Neuronal stem cell (in vitro differentiated cells): Measurements from ENCODE around the gene NELFE. TPM values are rescaled to one million over a fixed set of nuclear protein-coding genes. Genes with fewer than 3 reads are reported as not detected.

Experiments used
- DNase-seq: peaks from one replicate; pipeline ENCODE4 v3.0.0-alpha.2; 2013; ENCODE audit warnings: low spot score
- H2AFZ ChIP-seq: one replicate; pipeline ENCODE4 v1.6.1; 2013; ENCODE audit warnings: mild to moderate bottlenecking, low read length, inconsistent platforms
- H2AK5ac ChIP-seq: 2 replicates; pipeline ENCODE4 v1.6.1; 2013; ENCODE audit warnings: low read depth, mild to moderate bottlenecking, inconsistent platforms, low read length, moderate library complexity, mixed read lengths
- H2BK120ac ChIP-seq: 2 replicates; pipeline ENCODE4 v1.6.1; 2013; ENCODE audit warnings: low read depth, mild to moderate bottlenecking, inconsistent platforms, low read length, moderate library complexity, mixed read lengths
- H2BK12ac ChIP-seq: one replicate; pipeline ENCODE4 v1.6.1; 2013; ENCODE audit warnings: low read length, inconsistent platforms
- H2BK15ac ChIP-seq: 2 replicates; pipeline ENCODE4 v1.6.1; 2013; ENCODE audit warnings: mild to moderate bottlenecking, low read length, inconsistent platforms, mixed read lengths
- H2BK5ac ChIP-seq: one replicate; pipeline ENCODE4 v1.6.1; 2013; ENCODE audit warnings: inconsistent platforms, mild to moderate bottlenecking, low read length, moderate library complexity
- H3K14ac ChIP-seq: one replicate; pipeline ENCODE4 v1.6.1; 2013; ENCODE audit warnings: low read length, inconsistent platforms
- H3K18ac ChIP-seq: 2 replicates; pipeline ENCODE4 v1.6.1; 2013; ENCODE audit warnings: low read length, inconsistent platforms
- H3K23ac ChIP-seq: 2 replicates; pipeline ENCODE4 v1.6.1; 2013; ENCODE audit warnings: low read depth, mild to moderate bottlenecking, mixed read lengths, low read length, inconsistent platforms; ENCODE audit not compliant: poor library complexity
- H3K27ac ChIP-seq: replicated peaks from 3 replicates; pipeline ENCODE4 v1.5.1; 2013; ENCODE audit warnings: low read length, inconsistent platforms
- H3K27me3 ChIP-seq, 3 experiments: 2 replicates each; pipeline ENCODE4 v1.6.1; 2013; ENCODE audit warnings: low read length in 3 of 3, mild to moderate bottlenecking in 2 of 3, inconsistent platforms in 1 of 3, low read depth in 1 of 3, mixed read lengths in 1 of 3, moderate library complexity in 1 of 3; ENCODE audit not compliant: control insufficient read depth in 3 of 3, insufficient read depth in 3 of 3
- H3K36me3 ChIP-seq, 2 donors: replicated peaks in 1 of 2; 2 replicates each; pipeline ENCODE4 v1.6.1; 2013; ENCODE audit warnings: low read length in 2 of 2; ENCODE audit not compliant: control insufficient read depth in 2 of 2, insufficient read depth in 2 of 2
- H3K4ac ChIP-seq: 2 replicates; pipeline ENCODE4 v1.6.1; 2013; ENCODE audit warnings: inconsistent platforms, mild to moderate bottlenecking, low read length, moderate library complexity
- H3K4me1 ChIP-seq, 2 donors: 1 replicate in 1 of 2; 2 replicates in 1 of 2; pipeline ENCODE4 v1.6.1; 2013; ENCODE audit warnings: low read length in 2 of 2, low read depth in 1 of 2; ENCODE audit not compliant: control insufficient read depth in 2 of 2, insufficient read depth in 1 of 2
- H3K4me2 ChIP-seq: one replicate; pipeline ENCODE4 v1.6.1; 2013; ENCODE audit warnings: mild to moderate bottlenecking, low read length, inconsistent platforms; ENCODE audit not compliant: insufficient read depth, poor library complexity, severe bottlenecking
- H3K4me3 ChIP-seq, 2 donors: 2 replicates each; pipeline ENCODE4 v1.5.1; 2013; ENCODE audit warnings: low read length in 2 of 2, mild to moderate bottlenecking in 2 of 2, inconsistent platforms in 1 of 2, moderate library complexity in 1 of 2
- H3K79me1 ChIP-seq: one replicate; pipeline ENCODE4 v1.6.1; 2013; ENCODE audit warnings: low read depth, mild to moderate bottlenecking, inconsistent platforms, low read length, moderate library complexity
- H3K9ac ChIP-seq: one replicate; pipeline ENCODE4 v1.6.1; 2013; ENCODE audit warnings: mild to moderate bottlenecking, low read depth, low read length, inconsistent platforms; ENCODE audit not compliant: poor library complexity
- H3K9me3 ChIP-seq, 2 donors: replicated peaks in 1 of 2; 2 replicates each; pipeline versions ENCODE3 to v1.6.1; 2013; ENCODE audit warnings: low read length in 2 of 2, mild to moderate bottlenecking in 2 of 2, inconsistent platforms in 1 of 2, low read depth in 1 of 2, mixed read lengths in 1 of 2, moderate library complexity in 1 of 2; ENCODE audit not compliant: control insufficient read depth in 2 of 2, insufficient read depth in 1 of 2
- H4K8ac ChIP-seq: one replicate; pipeline ENCODE4 v1.6.1; 2013; ENCODE audit warnings: low read depth, mild to moderate bottlenecking, inconsistent platforms, low read length, moderate library complexity
- H4K91ac ChIP-seq: one replicate; pipeline ENCODE4 v1.6.1; 2013; ENCODE audit warnings: low read length, low read depth, mild to moderate bottlenecking, inconsistent platforms; ENCODE audit not compliant: poor library complexity
- WGBS, 2 donors: extraction: QIAGEN DNeasy Blood & Tissue Kit; methylation state at CpG; one replicate each; pipeline ENCODE4 v1.1.7; 2013; ENCODE audit warnings: missing lambda C conversion rate in 2 of 2, mixed read lengths in 1 of 2; ENCODE audit not compliant: insufficient read length in 2 of 2, insufficient replicate concordance in 1 of 2; ENCODE audit errors: extremely low coverage in 2 of 2; 5-methylcytosine and 5-hydroxymethylcytosine counted together
- small RNA-seq: library from polyadenylated mRNA; stranded (forward); fragments of <200 nt; extraction: miRNeasy Mini kit (QIAGEN cat#:217004); gene quantifications from one replicate; pipeline ENCODE3, GENCODE V24; 2013; ENCODE audit not compliant: insufficient read depth

The NELFE gene

DNA sequence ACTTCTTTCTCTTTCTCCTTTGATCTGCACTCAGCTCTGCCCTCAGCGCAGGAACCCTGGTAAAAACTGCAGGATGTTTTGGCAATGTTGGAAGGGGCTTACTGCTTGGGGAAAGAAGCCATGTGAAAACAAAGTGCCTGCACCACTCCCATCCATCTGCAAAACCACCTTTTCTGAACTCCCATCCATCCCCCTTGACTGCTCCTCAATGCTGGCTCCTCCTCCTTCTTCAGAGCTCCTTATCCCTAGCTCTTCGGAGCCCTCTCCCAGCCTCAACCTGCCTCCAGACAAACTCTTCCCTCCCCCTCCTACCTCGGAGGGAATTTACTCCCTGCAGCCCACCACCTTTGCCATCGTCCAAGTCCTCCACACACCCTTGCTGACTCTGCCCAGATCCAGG, 52.6 kb downstream of the NELFE start:
- no peak overlapping the region for H3K4me3 ChIP-seq
- peak overlapping the region; percentile 33 for H3K18ac ChIP-seq
- no peaks in the 10 kb centered on the region for H3K79me1 ChIP-seq
- H3K14ac ChIP-seq, result no peak overlapping the region
- no peaks in the 10 kb centered on the region for H3K9me3 ChIP-seq
- H2AK5ac ChIP-seq, result no peak overlapping the region
- no peak overlapping the region for H3K9ac ChIP-seq
- H2AFZ ChIP-seq, result peak overlapping the region; percentile 79
- H4K91ac ChIP-seq, result no peak overlapping the region
- DNase-seq, result no peak
- peaks cover 0 to 3% (median 0%) of the 10 kb centered on the region in 3 experiments for H3K27me3 ChIP-seq
- H2BK120ac ChIP-seq, result no peak overlapping the region
- H2BK12ac ChIP-seq, result no peak overlapping the region
- no CpG with 5 or more reads among the region's 4 CpGs for WGBS, 2 donors
- H3K4ac ChIP-seq, result no peak overlapping the region
- H3K4me1 ChIP-seq, result peaks cover 12% of the 10 kb centered on the region in 2 donors
- no peak overlapping the region for H2BK15ac ChIP-seq
- H3K36me3 ChIP-seq, result peaks cover 0 to under 1% of the 10 kb centered on the region in 2 donors
- no peak overlapping the region for H3K23ac ChIP-seq
- H4K8ac ChIP-seq, result no peak overlapping the region
- H2BK5ac ChIP-seq, result no peak overlapping the region
- peak overlapping the region; percentile 31 for H3K27ac ChIP-seq
- H3K4me2 ChIP-seq, result peak overlapping the region; percentile 41

DNA sequence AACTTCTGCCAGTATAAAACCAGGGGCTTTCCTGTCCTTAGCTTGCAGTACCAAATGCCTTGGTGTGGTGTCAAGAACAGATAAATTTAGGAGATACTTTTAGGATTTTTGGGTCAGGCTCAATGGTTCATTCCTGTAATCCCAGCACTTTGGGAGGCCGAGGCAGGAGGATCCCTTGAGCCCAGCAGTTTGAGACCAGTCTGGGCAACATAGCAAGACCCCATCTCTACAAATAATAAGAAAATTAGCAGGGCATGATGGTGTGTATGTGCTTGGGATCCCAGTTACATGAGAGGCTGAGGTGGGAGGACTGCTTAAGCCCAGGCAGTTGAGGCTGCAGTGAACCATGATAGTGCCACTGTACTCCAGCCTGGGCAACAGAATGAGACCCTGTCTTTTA, 53.7 kb downstream of the NELFE start:
- Histone ChIP-seq H3K18ac (no peak overlapping the region), H2BK15ac (no peak overlapping the region), H2BK5ac (no peak overlapping the region), H3K4me1 (peaks cover 16% of the 10 kb centered on the region in 2 donors), H3K79me1 (peaks cover 1% of the 10 kb centered on the region), H4K8ac (no peak overlapping the region), H2AFZ (no peak overlapping the region), H2BK120ac (no peak overlapping the region), H3K9me3 (no peaks in the 10 kb centered on the region), H4K91ac (no peak overlapping the region), H3K14ac (no peak overlapping the region), H3K27me3 (peaks cover 0 to 3% (median 0%) of the 10 kb centered on the region in 3 experiments), H3K27ac (no peak overlapping the region), H2AK5ac (no peak overlapping the region), H3K4me3 (no peak overlapping the region), H3K9ac (no peak overlapping the region), H3K23ac (no peak overlapping the region), H3K4me2 (no peak overlapping the region), H3K4ac (no peak overlapping the region), H2BK12ac (no peak overlapping the region), H3K36me3 (peaks cover 0 to 9% of the 10 kb centered on the region in 2 donors)
- no peak for DNase-seq
- WGBS, 2 donors, result no CpG with 5 or more reads among the region's 1 CpG

DNA sequence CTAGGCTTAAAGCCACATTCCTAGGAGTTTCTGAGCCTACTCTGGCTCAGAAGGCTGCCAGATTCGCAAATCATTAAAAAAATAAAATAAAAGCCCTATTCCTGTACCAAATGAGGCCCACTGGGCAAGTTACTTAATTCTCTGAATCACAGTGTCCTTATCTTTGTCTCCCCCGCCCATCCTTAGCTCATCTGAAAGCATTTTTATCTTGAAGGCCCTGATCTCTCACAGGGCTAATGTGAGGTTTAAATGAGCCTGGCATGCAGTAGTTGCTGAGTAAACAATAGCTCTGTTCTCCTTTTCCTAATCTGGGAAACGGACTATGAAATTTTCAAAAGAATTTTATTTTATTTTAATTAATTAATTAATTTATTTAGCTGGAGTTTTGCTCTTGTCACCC, 54.8 kb downstream of the NELFE start:
- no peak overlapping the region for H2BK5ac ChIP-seq
- H3K4me2 ChIP-seq, result no peak overlapping the region
- H3K4me1 ChIP-seq, result peaks cover 19 to 20% of the 10 kb centered on the region in 2 donors
- no peak overlapping the region for H2BK120ac ChIP-seq
- no peaks in the 10 kb centered on the region for H3K9me3 ChIP-seq
- no peak overlapping the region for H3K4ac ChIP-seq
- WGBS, 2 donors, result no CpG with 5 or more reads among the region's 3 CpGs
- H2AFZ ChIP-seq, result no peak overlapping the region
- H3K4me3 ChIP-seq, result no peak overlapping the region
- H3K23ac ChIP-seq, result no peak overlapping the region
- peaks cover 5 to 19% of the 10 kb centered on the region in 2 donors for H3K36me3 ChIP-seq
- no peak overlapping the region for H4K91ac ChIP-seq
- H4K8ac ChIP-seq, result no peak overlapping the region
- H3K79me1 ChIP-seq, result peaks cover 6% of the 10 kb centered on the region
- no peak overlapping the region for H2BK15ac ChIP-seq
- H2BK12ac ChIP-seq, result no peak overlapping the region
- no peak overlapping the region for H3K9ac ChIP-seq
- H3K18ac ChIP-seq, result no peak overlapping the region
- DNase-seq, result no peak
- H3K27me3 ChIP-seq, result peaks cover 0 to 3% (median 0%) of the 10 kb centered on the region in 3 experiments
- no peak overlapping the region for H2AK5ac ChIP-seq
- H3K14ac ChIP-seq, result no peak overlapping the region
- H3K27ac ChIP-seq, result no peak overlapping the region

Small RNA genes within 50 kb of the gene (small RNA-seq; reads per million reads assigned to genes)
- gene AL645922.1, result not detected
